GM21576 (cell line): ENCODE results near the gene COL20A1.
"Not testable (repeated sequence)": the region's sequence is repeated elsewhere in the genome, so short reads cannot be mapped to it uniquely, and the experiment has no call there.

Experiments
- ATAC-seq: cut with Tn5 transposase; IDR thresholded peaks from one replicate; pipeline ENCODE4 v1.9.1; 2021; ENCODE audit warnings: mild to moderate bottlenecking, moderate library complexity; ENCODE audit not compliant: unreplicated experiment

COL20A1 gene

DNA sequence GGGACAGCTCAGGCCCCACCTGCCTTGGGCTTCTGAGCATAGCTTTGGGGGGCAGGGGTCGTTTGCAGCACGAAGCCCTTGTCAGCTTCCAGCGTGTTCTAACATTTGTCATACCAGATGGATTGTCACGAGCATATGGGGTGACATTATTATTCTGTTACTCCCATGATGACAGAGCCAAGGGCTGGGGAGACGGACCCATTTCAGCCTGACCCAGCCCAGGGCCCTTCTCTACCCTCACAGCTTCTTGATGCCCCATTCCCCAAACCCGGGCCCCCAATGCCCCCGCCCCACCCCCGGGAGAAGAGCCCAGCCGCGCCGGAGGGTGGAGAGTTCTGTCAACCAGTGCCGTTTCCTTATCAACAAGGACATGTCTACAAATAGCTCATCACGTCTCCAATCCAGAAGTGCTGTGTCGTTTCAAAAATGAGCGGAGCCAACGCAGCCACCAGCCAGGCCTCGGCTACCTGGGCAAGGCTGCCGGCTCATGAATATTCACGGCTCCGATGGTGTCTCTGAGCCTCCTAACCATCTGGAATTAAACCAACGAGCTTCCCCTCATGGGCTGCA, 77.7 kb downstream of the COL20A1 start:
- no peak for ATAC-seq

DNA sequence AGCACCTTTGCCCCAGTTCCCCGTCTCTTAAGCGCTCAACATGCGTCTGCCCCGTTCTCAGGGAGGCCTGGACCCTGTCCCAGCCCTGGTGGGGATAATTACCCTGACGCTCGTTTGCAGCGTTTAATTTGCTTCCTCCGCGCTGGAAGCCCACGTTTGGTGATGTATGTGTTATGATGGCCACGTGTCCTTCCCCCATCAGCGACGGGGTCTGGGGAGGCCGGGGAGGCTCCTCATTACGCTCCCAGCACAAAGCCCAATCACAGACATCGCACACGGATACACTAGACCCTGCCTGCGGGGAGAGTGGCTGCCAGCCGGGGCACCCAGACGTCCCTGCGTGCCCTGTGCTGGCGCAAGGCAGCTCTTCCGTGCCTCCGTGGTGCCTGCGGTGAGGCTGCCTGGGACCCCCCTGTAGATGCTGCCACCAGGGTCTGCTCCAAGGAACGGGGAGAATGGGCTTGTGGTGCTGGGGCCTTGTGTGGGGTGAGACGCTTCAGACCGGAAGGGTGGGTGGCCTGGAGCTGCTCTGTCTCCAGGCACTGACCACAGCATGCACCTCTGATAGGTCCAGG, 78.4 kb downstream of the COL20A1 start:
- no peak for ATAC-seq

DNA sequence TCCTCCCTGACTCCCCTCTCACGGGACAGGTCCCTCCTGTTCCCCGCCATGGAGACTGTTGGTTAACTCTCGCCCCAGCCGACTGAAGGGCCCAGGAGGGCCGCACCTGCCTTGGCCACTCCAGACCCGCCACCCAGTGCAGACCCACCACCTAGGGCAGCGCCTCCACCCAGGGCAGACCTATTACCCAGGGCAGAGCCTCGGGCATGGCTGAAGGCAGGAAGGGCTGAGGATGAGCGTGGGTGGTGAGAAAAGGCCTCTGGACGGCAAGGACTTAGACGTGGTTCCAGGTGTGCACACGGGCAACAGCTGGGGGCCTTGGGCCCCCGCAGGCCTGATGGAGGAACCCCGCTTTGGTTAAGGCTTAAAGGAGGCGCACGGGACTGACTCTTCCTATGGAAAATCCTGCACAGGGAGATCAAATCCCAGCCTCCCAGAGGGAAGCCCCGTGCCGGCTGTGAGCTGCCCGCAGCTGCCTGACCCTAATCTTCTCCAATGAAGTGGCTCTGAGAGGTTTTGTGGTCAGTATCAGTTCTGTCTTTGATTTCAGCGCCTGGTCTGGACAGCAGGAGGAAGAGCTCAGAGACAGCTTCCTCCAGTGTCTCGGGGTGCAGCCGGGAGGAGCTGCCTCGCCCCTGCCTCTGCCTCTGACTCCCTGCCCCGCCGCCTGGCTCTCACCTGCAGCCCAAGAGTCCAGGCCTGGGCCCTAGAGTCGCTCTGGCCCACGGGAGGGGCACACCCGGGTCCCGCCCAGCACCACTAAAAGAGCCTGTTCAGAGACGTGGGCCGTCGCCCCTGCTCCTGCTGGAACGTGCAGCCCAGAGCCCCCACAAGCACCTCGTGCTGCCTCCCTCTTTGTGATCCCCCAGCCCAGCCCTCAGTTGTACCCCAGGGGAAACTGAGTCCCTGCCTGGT, 80.2 kb downstream of the COL20A1 start:
- no peak for ATAC-seq

DNA sequence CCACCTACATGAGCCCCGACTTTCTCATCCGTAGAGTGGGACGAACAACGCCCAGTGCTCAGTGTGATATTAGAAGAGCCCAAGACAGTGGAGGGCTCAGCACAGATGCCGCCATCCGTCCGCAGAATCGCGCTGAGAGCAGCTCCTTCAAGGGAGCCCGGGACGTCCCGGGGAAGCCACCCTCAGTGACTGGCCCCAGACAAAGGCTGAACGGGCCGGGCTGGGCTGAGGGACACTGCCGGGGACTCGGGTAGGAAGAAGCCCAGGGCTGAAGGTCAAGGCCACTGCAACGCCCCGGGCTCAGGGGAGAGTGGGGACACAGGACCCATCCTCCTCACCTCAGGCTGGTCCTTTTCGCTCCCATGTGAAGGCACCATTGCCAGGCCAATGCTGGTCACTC, 81.0 kb downstream of the COL20A1 start:
- no peak for ATAC-seq

DNA sequence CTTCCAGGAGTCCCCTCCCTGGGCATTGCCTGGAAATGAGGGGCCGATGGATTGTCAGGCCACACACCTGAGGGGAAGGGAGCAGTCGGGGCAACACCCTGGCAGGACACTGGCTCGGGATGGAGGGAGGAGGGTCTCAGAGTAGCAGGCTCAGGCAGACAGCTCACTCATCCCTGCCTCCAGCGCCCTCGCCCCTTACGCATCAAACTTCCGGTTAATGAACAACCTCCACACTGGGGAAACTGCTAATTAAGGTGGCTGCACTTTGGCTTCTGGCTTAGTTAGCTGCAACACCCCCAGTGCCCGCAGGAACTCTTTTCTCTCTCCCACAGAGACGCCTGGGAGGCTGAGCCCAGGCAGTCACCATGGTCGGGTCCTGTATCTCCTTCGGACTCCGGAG, 81.5 kb downstream of the COL20A1 start:
- ATAC-seq = no peak

DNA sequence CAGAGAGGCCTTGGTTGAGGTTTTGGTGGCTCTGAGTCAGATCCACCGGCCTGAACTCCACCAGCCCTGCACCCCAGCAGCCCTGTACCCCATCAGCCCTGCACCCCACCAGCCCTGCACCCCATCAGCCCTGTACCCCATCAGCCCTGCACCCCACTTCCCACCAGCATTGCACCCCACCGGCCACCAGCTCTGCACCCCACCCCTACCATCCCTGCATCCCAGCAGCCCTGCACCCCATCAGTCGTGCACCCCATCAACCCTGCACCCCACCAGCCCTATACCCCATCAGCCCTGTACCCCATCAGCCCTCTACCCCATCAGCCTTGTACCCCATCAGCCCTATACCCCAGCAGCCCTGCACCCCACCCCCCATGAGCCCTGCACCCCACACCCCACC, 82.5 kb downstream of the COL20A1 start:
- ATAC-seq = no peak

DNA sequence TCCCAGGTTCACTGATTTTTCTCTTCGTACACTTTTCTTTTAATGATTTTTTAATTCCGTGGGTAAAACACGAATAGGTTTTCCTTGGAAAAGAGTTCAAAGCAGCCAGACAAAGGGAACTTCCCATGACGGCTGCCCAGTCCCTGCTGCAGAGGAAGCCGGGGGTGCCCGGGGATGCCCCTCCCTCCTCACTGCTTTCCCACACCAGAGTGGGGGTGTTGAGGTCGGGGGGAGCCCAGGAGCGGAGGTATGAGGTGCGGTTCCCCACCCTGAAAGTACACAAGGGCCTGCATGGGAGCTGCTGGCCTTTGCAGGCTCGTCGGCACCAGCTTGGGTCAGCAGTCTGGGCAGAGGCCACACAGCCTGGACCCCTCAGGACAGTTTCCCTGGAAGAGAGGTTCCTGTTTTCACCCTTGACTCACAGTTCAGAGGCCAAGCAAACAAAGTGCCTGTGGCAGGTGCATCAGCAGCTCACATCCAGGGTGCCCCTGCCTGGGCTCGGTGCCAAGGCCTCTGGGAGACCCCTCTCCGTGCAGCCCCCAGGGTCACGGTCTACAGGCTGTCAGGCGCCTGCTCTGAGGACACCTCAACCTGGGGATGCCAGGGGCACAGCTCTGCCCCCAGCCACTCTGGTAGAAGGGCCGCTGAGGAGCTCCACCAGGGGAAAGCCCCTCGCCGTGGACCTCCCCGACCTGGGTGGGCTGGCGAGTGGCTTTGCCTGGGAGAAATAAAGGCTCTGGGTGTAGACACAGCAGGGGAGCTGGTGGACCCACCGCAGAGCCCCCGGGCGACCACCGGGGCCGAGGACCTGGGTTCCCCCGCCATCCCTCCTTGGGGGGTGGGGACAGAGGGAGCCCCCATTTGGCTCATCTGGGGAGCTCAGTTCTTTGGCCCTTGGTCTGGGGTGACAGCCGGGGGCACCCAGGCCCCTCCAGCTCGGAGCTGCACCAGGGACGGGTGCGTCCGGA, 83.6 kb downstream of the COL20A1 start:
- ATAC-seq = no peak

DNA sequence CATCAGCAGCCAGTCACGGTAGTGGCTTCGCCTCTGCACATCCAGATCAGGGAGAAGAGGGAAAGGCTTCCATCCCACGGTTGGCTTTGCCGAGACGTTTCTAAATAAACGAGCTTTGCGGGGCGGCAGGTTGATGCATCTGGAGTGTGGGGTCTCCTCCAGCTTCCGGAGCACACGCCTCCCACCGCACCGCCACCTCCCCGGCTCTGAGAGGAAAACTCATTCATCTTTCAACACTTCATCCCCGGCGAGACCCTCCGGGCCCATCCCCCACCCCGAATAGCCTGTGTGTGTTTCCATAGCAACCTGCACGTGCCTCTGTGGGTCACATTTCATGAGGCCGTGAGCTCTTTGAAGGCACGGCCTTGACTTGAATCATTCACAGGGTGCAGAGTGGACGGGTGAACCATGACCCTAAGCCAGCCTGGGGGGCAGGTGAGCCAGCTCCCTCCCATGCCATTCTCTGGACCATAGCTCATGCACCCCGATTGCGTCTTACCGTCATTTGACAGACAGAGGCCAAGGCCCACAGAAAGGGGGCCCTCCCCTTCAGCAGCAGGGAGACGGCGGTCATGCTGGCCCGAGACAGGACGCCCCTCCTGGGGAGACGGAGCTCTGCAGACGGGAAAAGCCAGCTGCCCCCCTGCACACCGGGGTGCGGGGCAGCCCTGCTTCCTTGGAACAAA, 84.4 kb downstream of the COL20A1 start:
- ATAC-seq = no peak

DNA sequence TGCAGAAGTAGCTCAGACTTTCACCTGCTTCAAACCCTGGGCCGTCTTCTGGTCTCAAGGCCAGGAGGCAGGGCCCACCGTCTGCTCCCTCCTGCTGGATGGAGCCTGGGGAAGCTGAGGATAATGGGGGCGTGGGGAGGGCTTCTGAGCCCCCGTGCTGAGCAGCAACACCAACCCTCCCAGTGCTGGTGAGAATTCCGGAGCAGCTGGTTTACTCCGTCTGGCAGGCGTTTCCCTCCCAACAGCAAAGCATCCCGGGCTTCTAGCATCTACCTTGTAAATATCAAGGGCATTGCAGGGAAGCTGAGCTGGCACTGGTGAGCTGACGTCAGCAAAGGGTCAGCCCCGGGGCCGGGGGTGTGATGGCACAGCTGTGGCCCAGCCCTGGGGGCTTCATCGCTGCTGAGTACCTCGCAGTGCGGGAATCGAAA, 85.0 kb downstream of the COL20A1 start:
- ATAC-seq = no peak

DNA sequence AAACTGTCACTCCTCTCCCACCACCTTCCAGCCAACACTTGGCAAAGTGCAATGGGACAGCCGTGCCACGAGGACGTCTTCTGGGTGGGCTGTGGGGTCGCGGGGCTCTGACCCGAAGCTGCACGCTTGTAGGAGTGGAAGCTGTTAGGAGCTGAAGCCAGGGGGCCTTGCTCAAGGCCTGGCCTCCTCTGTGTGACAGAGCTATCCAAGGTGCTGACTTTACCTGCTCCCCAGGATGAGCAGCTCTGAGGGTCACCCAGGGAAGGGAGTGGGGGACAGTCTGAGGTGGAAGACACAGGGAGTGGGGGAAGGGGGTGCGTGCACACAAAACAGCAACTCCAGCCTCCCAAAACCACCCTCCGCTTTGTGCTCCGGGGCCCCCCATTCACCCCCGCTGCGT, 85.6 kb downstream of the COL20A1 start:
- no peak for ATAC-seq

DNA sequence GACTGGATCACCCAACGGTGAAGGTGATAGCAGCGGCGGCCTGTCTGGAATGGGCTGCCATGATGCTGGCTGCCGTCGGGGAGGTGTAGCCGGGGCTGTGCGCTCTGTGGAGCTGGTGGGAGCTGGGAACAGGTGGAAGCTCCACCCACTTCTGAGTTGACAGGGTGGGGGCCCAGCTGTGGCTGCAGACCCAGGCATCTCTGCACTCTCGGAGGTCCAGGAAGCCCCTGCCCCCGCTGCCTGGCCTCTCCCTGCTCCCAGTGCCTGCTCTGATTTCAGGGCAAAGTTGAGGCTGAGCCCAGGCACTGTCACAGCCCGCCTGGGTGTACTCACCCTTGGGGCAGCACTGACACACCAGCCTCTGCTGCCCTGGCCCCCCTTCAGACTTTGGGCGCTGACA, 86.3 kb downstream of the COL20A1 start:
- no peak for ATAC-seq

DNA sequence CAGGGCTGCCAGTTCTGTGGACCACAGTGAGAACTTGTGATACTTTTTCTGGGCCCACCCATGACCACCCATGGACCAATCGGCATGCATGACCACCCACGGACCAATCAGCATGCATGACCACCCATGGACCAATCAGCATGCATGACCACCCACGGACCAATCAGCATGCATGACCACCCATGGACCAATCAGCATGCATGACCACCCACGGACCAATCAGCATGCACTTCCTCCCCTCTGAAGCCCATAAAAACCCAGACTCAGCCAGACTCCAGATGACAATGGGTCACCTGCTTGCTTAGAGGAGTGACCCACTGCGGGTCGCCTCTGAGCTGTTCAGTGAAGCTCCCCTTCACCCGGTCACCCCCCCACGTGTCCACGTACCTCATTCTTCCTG, 86.9 kb downstream of the COL20A1 start:
- ATAC-seq = not testable (repeated sequence)

DNA sequence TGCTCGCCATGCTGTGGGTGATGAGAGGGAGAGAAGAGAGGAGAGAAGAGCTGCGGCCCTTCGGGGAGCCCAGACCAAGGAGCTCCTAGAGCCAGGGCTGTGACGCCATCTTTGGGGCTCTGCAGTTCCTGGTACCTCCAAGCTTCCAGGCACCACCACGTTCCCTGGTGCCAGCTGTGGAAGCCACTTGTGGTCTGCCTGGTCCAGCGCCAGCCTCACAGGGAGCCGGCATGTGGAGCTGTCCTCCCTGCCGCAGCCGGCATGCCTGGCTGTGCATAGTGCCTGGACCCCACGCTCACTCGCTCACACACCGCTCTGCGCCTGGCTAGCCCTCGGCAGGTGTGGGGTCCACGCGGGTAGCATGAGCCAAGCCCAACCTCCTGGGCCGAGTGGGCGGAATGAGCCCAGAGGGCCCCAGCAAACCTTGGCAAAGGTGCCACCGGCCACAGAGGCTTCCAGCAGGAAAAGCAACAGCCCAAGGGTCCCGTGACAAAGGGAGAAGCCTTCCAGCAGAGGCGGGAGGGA, 87.4 kb downstream of the COL20A1 start:
- no peak for ATAC-seq

DNA sequence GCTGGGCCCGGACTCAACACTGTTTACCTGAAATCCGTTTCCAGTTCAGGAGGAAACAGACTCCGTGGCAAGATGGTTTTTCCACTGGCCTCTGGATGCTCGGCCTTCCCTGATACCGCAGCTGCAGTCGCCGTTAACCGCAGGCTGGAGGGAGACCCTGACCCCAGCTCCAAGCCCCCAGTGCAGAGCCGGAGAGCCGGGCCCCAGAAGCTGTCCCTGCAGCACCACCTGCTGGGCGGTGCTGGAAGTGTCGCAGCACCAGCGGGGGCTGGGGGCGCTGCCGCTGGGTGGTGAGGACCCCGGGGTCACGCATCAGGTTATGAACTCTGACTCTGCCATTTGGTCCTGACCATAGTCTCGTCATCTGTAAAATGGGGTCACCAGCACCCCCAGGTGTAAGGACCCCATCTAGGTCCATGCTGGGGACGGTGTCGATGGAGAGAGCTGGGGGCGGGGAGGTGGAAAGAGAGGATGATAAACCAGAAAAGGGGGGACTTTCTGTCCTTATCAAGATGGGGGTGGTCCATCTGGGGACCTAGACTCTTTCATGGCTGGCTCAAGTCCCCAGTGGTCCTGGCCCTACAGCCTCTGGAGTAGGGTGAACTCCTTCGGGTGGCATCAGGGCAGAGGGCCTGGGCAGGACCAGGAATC, 88.9 kb downstream of the COL20A1 start:
- no peak for ATAC-seq

DNA sequence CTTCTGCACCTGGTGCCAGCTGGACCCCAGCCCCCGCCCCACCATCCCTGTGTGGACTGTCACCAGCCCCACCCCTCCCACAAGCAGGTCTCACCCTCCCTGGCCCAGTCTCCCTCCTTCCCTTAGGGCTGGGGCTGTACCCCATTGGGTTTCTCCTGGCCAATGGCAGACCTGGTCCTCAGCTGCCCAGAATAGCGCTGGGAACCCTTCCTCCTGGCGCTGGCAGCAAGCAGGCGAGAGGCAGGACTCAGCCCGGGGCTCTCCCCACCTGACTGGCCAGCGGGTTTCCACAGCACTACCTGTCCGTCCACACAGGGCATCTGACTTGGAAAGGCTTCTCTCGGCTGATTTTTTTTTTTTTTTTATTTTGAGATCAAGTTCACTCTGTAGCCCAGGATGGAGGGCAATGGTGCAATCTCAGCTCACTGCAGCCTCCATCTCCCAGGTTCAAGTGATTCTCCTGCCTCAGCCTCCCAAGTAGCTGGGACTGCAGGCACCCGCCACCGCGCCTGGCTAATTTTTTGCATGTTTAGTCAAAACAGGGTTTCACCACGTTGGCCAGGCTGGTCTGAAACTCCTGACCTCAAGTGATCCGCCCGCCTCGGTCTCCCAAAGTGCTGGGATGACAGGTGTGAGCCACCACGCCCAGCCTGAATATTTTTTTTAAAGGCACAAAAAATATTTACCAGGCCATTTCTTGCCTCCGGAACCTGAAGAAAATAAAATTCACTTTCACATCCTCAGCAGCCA, 89.7 kb downstream of the COL20A1 start:
- no peak for ATAC-seq

DNA sequence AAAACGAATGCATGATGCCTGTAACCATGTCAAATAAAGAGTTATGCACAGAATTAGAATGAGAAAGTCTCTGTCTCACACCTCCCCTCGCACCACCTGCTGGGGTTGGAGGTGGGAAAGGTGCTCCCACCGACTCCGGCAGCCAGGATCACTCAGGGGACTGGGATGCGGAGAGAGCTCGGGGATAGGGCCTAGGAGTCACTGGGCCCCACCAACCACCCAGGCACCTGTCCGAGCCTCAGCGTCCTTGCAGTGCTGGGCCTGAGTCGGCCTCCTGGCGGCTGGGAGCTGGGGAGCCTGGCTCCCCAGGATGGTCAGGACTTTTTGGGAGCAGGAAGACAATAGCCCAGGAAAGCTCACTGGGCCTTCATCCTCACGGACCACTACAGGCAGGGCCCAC, 90.6 kb downstream of the COL20A1 start:
- ATAC-seq = no peak

DNA sequence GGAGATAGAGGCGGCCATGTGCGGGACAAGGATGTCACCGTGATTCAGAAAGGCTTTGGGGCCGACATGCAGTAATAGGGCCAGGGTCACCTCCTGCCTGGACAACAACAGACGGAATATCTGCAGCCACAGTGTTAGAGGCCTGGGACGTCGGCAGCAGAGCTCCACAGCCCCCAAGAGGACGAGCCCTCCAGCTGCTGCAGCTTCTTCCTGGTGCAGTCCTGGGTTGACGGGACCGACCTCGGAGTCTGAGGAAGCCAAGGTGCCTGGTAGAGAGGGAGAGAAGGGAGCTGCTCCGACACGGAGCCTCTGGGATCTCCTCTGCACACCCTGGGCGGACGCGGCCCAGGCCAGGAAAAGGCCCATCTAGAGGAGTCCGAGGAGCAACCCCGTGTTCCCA, 91.3 kb downstream of the COL20A1 start:
- no peak for ATAC-seq
